Stimulated activated CD8-positive, alpha-beta memory T cell treated with anti-CD3 and anti-CD28 coated beads, Interleukin-12 subunit alpha, Interleukin-12 subunit beta, amount 100 ng/mL, for 24 hours (primary cell): ENCODE data around the gene ZNF587.
A peak's percentile ranks its signal among the peaks of the same experiment; 100 is the strongest.
"Not testable (repeated sequence)": the region's sequence is repeated elsewhere in the genome, so short reads cannot be mapped to it uniquely, and the experiment has no call there.

Experiments used
- DNase-seq: peaks from one replicate; pipeline ENCODE4 v3.0.0-alpha.2; 2020; ENCODE audit errors: extremely low read depth

ZNF587 gene

GRCh38 chr19:57849666-57850473 lies at the start of gene ZNF587:
Gene ZNF587, plus strand, starts transcription at chr19:57849859. Its CDS starts 180 bp downstream, at chr19:57850039.
- DNase-seq = peak; percentile 62

- DNase-seq = no peak
These were observed 49.0 kb upstream of the ZNF587 start for GRCh38 chr19:57800696-57801095.

GRCh38 chr19:57802269-57802668 lies 47.4 kb upstream of the ZNF587 start:
- no peak for DNase-seq

GRCh38 chr19:57803265-57803593 lies 46.4 kb upstream of the ZNF587 start:
- DNase-seq = no peak

GRCh38 chr19:57803594-57804325 lies 45.9 kb upstream of the ZNF587 start:
- DNase-seq = no peak

GRCh38 chr19:57807541-57807940 lies 42.1 kb upstream of the ZNF587 start:
- no peak for DNase-seq

- DNase-seq = not testable (repeated sequence)
These were observed 39.0 kb upstream of the ZNF587 start for GRCh38 chr19:57810410-57811295.

GRCh38 chr19:57812226-57812625 lies 37.4 kb upstream of the ZNF587 start:
- no peak for DNase-seq

- DNase-seq = not testable (repeated sequence)
These were observed 36.5 kb upstream of the ZNF587 start for GRCh38 chr19:57812975-57813820.

- no peak for DNase-seq
These were observed 35.6 kb upstream of the ZNF587 start for GRCh38 chr19:57813919-57814504.

GRCh38 chr19:57814505-57815246 lies 35.0 kb upstream of the ZNF587 start, which contains the start of gene ZNF552:
Gene ZNF552, minus strand, starts transcription at chr19:57814913. Its CDS starts 170 bp downstream, at chr19:57814743.
- peak; percentile 38 for DNase-seq

GRCh38 chr19:57815247-57816075 lies 34.2 kb upstream of the ZNF587 start:
- no peak for DNase-seq

GRCh38 chr19:57816652-57817051 lies 33.0 kb upstream of the ZNF587 start:
- no peak for DNase-seq

GRCh38 chr19:57817976-57818375 lies 31.7 kb upstream of the ZNF587 start:
- no peak for DNase-seq

- no peak for DNase-seq
These were observed 31.3 kb upstream of the ZNF587 start for GRCh38 chr19:57818378-57818777.

- DNase-seq = peak; percentile 47
These were observed 30.0 kb upstream of the ZNF587 start for GRCh38 chr19:57819475-57820148.

GRCh38 chr19:57820599-57820998 lies 29.1 kb upstream of the ZNF587 start:
- no peak for DNase-seq

GRCh38 chr19:57821095-57821494 lies 28.6 kb upstream of the ZNF587 start:
- not testable (repeated sequence) for DNase-seq
